Stomach (tissue), 4 donors: ENCODE data around the gene FAM25C.
"Not testable (repeated sequence)": the region's sequence is repeated elsewhere in the genome, so short reads cannot be mapped to it uniquely, and the experiment has no call there.

Experiments used
- CTCF ChIP-seq, 7 experiments: fragments of 450-650 bp in 4 of 7; fragments of 200-600 bp in 3 of 7; sonication (generic) in 3 of 7; IDR thresholded peaks; one replicate each; pipeline ENCODE4 v1.5.1; 2016 to 2019; ENCODE audit warnings: antibody characterized with exemption in 7 of 7, control low read depth in 2 of 7, mild to moderate bottlenecking in 1 of 7
- EP300 ChIP-seq: sonication (generic); formaldehyde crosslinking; IDR thresholded peaks from one replicate; pipeline ENCODE4 v1.6.1; 2017; ENCODE audit warnings: antibody characterized with exemption
- POLR2A ChIP-seq, 4 donors: fragments of 450-650 bp; IDR thresholded peaks; one replicate each; pipeline ENCODE4 v1.6.1; 2016; ENCODE audit warnings: antibody characterized with exemption in 4 of 4, control low read depth in 2 of 4, mild to moderate bottlenecking in 1 of 4, moderate library complexity in 1 of 4

- TF ChIP-seq CTCF (IDR thresholded peaks at IDR 0.05); POLR2A (IDR thresholded peaks at IDR 0.05); EP300: not testable (repeated sequence)
These were observed 2.7 kb upstream of the FAM25C start for GRCh38 chr10:48002306-48002705.
